Fibroblast of pulmonary artery (primary cell): ENCODE measurements around the gene NEURL1.

Source experiments
- DNase-seq: peaks from one replicate; pipeline ENCODE4 v3.0.0-alpha.2; 2010; ENCODE audit warnings: low read depth
- H3K4me3 ChIP-seq: replicated peaks from 2 replicates; pipeline ENCODE4 v1.5.1; 2011; ENCODE audit warnings: low read depth, mild to moderate bottlenecking, control low read depth, low read length, moderate library complexity
- TF ChIP-seq, protein P1 (sequence below): IDR thresholded peaks from 2 replicates; pipeline ENCODE4 v1.5.1; 2011; ENCODE audit warnings: mild to moderate bottlenecking, control low read depth, low read length, inconsistent platforms; ENCODE audit errors: missing control alignments

Gene NEURL1

GRCh38 chr10:103613616-103614015 is 120.1 kb downstream of the NEURL1 start:
- H3K4me3 ChIP-seq: no peak overlapping the region
- DNase-seq: no peak
- TF ChIP-seq, protein P1, sequence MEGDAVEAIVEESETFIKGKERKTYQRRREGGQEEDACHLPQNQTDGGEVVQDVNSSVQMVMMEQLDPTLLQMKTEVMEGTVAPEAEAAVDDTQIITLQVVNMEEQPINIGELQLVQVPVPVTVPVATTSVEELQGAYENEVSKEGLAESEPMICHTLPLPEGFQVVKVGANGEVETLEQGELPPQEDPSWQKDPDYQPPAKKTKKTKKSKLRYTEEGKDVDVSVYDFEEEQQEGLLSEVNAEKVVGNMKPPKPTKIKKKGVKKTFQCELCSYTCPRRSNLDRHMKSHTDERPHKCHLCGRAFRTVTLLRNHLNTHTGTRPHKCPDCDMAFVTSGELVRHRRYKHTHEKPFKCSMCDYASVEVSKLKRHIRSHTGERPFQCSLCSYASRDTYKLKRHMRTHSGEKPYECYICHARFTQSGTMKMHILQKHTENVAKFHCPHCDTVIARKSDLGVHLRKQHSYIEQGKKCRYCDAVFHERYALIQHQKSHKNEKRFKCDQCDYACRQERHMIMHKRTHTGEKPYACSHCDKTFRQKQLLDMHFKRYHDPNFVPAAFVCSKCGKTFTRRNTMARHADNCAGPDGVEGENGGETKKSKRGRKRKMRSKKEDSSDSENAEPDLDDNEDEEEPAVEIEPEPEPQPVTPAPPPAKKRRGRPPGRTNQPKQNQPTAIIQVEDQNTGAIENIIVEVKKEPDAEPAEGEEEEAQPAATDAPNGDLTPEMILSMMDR: no peak

GRCh38 chr10:103614306-103615158 is 121.0 kb downstream of the NEURL1 start:
- no peak overlapping the region for H3K4me3 ChIP-seq
- TF ChIP-seq, protein P1: no peak
- DNase-seq: no peak

GRCh38 chr10:103616705-103617601 is 123.4 kb downstream of the NEURL1 start:
- no peak overlapping the region for H3K4me3 ChIP-seq
- peak; percentile 90 for DNase-seq
- TF ChIP-seq, protein P1: no peak

DNA sequence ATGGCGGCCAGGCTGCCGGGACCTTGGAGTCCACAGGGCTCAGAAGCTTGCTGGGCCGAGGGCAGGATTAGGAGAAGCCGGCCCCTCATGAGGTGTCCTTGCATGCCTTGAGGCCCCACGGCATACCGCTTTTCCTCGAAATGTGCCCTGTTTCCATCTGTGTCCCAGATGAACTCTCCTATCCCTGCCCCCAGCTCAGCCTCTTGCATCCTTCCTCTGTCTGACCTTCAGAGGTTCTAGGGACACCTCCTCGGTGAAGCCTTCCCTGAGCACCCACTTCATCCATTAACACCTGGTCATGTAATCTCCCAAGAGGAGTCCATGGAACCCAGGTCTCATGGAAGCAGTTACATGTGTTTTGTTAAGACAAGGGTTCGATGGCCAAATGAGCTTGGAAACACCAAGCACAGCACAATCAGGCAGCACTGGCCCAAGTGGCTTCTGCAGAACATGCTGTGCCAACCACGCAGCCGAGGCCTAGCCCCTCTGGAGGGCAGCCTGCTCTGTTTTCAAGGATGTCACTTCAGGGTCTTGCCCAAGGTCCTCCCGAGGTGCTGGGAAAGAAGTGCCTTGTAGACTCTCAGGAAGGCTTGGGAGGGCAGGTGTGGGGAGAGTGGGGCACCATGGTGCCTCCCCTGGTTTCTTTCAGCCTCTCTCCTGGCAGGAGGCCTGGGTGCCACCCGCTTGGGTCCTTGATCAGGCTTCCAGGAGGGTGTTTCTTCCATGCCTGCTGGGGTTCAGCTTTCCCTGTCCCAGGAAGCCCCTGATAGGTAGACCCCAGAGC is 124.3 kb downstream of the NEURL1 start:
- TF ChIP-seq, protein P1: no peak

GRCh38 chr10:103618575-103619423 is 125.3 kb downstream of the NEURL1 start:
- peak; percentile 70 for DNase-seq

More for the DNA sequence above, 124.3 kb downstream of the NEURL1 start:
- H3K4me3 ChIP-seq: no peak overlapping the region
- DNase-seq: no peak

More at GRCh38 chr10:103618575-103619423, 125.3 kb downstream of the NEURL1 start:
- no peak overlapping the region for H3K4me3 ChIP-seq
- TF ChIP-seq, protein P1: no peak
